Measurements from ENCODE around the gene LMCD1.

LMCD1 gene

DNA sequence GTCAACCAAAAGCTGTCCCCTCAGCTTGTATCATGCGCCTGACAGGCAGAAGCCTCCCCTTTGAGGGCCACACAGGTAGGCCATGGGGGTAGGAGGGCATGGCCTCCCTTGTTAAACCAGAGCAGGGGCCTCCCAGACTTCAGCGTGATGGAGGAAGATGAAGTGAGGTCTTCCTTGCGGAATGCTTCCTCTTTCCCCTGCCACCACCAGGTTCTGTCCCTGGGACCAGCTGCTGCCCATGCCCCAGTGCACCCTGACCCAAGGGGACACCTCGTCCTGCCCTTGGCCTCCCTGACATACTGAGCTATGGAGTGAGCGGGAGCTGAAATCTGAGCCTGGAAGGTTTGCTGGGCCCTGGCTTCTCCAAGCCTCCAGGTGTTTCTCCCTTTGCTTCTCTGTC, 116.3 kb downstream of the LMCD1 start:
- H3K36me3 ChIP-seq (ENCODE audit: insufficient read depth, low read length), result no peaks in the 10 kb centered on the region
- H3K4me1 ChIP-seq (ENCODE audit: control insufficient read depth, insufficient read depth, low read length), result peaks cover 18% of the 10 kb centered on the region
- no peak overlapping the region for H3K4me3 ChIP-seq (ENCODE audit: low read length)
- no peak overlapping the region for H3K4me2 ChIP-seq (ENCODE audit: low read length)
- H3K9me3 ChIP-seq (replicated peaks; ENCODE audit: low read length), result peaks cover 4% of the 10 kb centered on the region
- no peaks in the 10 kb centered on the region for H3K27me3 ChIP-seq (ENCODE audit: control insufficient read depth, insufficient read depth, low read length)
- H3K9ac ChIP-seq (ENCODE audit: low read depth, low read length), result no peak overlapping the region

DNA sequence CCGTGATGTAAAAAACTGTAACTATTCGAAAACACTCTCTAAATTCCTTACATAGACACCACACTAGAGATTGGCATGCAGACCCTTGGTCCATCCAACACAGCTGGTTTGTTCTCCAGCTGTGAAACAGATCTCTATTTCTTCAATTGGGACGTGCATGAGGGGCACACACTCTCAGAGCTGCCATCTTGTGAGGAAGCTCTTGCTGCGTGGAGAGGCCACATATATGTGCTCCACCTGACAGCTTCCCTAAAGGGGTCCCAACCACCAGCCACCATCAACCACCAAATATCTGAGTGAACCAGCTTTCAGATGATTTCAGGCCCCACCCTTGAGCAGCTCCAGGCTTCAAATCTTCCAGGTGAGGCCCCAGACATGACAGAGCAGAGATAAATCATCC, 117.3 kb downstream of the LMCD1 start:
- Histone ChIP-seq H3K4me3 (ENCODE audit: low read length) (no peak overlapping the region), H3K4me2 (ENCODE audit: low read length) (no peak overlapping the region), H3K36me3 (ENCODE audit: insufficient read depth, low read length) (no peaks in the 10 kb centered on the region), H3K9ac (ENCODE audit: low read depth, low read length) (no peak overlapping the region), H3K9me3 (replicated peaks; ENCODE audit: low read length) (peaks cover 4% of the 10 kb centered on the region), H3K4me1 (ENCODE audit: control insufficient read depth, insufficient read depth, low read length) (peaks cover 20% of the 10 kb centered on the region), H3K27me3 (ENCODE audit: control insufficient read depth, insufficient read depth, low read length) (no peaks in the 10 kb centered on the region)

DNA sequence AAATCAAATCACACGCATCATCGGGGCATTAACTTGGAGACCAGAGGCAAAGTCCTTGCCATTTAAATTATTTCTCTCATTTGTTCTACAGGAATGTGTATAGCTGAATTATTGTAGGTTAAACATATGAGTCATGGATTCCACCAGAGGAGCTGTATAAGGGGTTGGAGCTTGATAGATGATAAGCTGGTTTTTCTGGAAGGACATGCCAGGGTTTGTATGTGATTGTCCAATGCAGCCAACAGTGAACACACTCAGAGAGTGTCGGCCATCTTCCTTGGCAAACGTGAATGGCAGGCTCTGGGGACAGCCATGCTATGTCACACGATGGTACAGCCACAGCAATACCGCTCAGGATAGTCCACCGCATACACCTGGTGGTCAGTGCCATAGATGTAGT, 117.9 kb downstream of the LMCD1 start:
- peaks cover 20% of the 10 kb centered on the region for H3K4me1 ChIP-seq (ENCODE audit: control insufficient read depth, insufficient read depth, low read length)
- no peak overlapping the region for H3K4me2 ChIP-seq (ENCODE audit: low read length)
- no peaks in the 10 kb centered on the region for H3K27me3 ChIP-seq (ENCODE audit: control insufficient read depth, insufficient read depth, low read length)
- peaks cover 4% of the 10 kb centered on the region for H3K9me3 ChIP-seq (replicated peaks; ENCODE audit: low read length)
- no peaks in the 10 kb centered on the region for H3K36me3 ChIP-seq (ENCODE audit: insufficient read depth, low read length)
- no peak overlapping the region for H3K4me3 ChIP-seq (ENCODE audit: low read length)
- no peak overlapping the region for H3K9ac ChIP-seq (ENCODE audit: low read depth, low read length)

DNA sequence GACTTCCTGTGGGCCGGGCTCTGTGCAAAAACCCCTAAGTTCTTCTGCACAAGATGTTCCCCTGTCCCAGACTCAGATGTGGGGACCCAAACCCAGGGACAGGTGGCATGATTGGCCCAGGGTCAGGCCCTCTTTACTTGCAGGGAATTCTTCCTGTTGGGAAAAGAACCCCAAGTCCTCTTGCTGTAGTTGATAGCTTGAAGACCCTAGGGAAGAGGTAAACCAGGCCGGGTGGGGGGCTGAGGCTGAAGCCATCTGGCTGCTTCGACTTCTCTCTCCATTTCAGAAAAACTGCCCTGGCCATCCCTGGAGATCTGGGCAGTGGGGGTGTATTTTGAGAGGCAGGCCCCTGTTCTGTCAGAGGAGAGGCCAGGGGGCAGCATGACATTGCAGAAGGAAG, 119.5 kb downstream of the LMCD1 start:
- peaks cover 27% of the 10 kb centered on the region for H3K4me1 ChIP-seq (ENCODE audit: control insufficient read depth, insufficient read depth, low read length)

DNA sequence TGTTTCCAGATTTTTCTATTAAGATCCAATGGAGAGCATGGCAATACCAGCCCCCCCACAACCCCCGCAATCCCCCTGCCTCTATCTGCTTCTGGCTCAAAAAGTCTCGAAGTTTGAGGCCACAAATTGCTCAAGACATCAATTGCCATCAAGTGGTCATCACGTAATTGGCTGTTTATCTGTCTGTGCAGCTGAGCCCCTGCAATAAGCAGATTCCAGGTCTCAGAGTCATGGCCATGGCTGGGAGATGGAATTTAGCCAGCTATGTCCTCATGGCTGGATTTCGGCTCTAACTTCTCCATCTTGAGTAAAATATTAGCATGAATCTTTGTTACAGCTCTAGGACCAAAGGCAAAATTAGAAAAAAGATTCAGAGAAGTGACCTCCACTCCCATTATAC, 120.2 kb downstream of the LMCD1 start:
- no peak overlapping the region for H3K4me3 ChIP-seq (ENCODE audit: low read length)
- no peaks in the 10 kb centered on the region for H3K36me3 ChIP-seq (ENCODE audit: insufficient read depth, low read length)
- peaks cover 28% of the 10 kb centered on the region for H3K4me1 ChIP-seq (ENCODE audit: control insufficient read depth, insufficient read depth, low read length)
- peaks cover 4% of the 10 kb centered on the region for H3K9me3 ChIP-seq (replicated peaks; ENCODE audit: low read length)
- H3K4me2 ChIP-seq (ENCODE audit: low read length), result no peak overlapping the region
- H3K9ac ChIP-seq (ENCODE audit: low read depth, low read length), result peak overlapping the region; percentile 30
- no peaks in the 10 kb centered on the region for H3K27me3 ChIP-seq (ENCODE audit: control insufficient read depth, insufficient read depth, low read length)

More for the DNA sequence above, 119.5 kb downstream of the LMCD1 start:
- Histone ChIP-seq H3K27me3 (ENCODE audit: control insufficient read depth, insufficient read depth, low read length) (no peaks in the 10 kb centered on the region), H3K36me3 (ENCODE audit: insufficient read depth, low read length) (no peaks in the 10 kb centered on the region), H3K4me3 (ENCODE audit: low read length) (no peak overlapping the region), H3K9me3 (replicated peaks; ENCODE audit: low read length) (peaks cover 4% of the 10 kb centered on the region), H3K9ac (ENCODE audit: low read depth, low read length) (no peak overlapping the region), H3K4me2 (ENCODE audit: low read length) (no peak overlapping the region)

- Histone ChIP-seq H3K9me3 (replicated peaks; ENCODE audit: low read length) (peaks cover 4% of the 10 kb centered on the region), H3K4me2 (ENCODE audit: low read length) (no peak overlapping the region), H3K36me3 (ENCODE audit: insufficient read depth, low read length) (no peaks in the 10 kb centered on the region), H3K27me3 (ENCODE audit: control insufficient read depth, insufficient read depth, low read length) (no peaks in the 10 kb centered on the region), H3K4me3 (ENCODE audit: low read length) (no peak overlapping the region), H3K9ac (ENCODE audit: low read depth, low read length) (peak overlapping the region; percentile 30), H3K4me1 (ENCODE audit: control insufficient read depth, insufficient read depth, low read length) (peaks cover 28% of the 10 kb centered on the region)
Measured at GRCh38 chr3:8622873-8623691, 121.5 kb downstream of the LMCD1 start.

GRCh38 chr3:8623741-8624140, 122.1 kb downstream of the LMCD1 start:
- H3K9me3 ChIP-seq (replicated peaks; ENCODE audit: low read length), result peaks cover 4% of the 10 kb centered on the region
- H3K4me1 ChIP-seq (ENCODE audit: control insufficient read depth, insufficient read depth, low read length), result peaks cover 28% of the 10 kb centered on the region
- H3K27me3 ChIP-seq (ENCODE audit: control insufficient read depth, insufficient read depth, low read length), result no peaks in the 10 kb centered on the region
- no peak overlapping the region for H3K4me2 ChIP-seq (ENCODE audit: low read length)
- H3K4me3 ChIP-seq (ENCODE audit: low read length), result no peak overlapping the region
- no peaks in the 10 kb centered on the region for H3K36me3 ChIP-seq (ENCODE audit: insufficient read depth, low read length)
- H3K9ac ChIP-seq (ENCODE audit: low read depth, low read length), result no peak overlapping the region
